Measurements from ENCODE around the gene TENM4. TPM values are rescaled to one million over a fixed set of nuclear protein-coding genes. Genes with fewer than 3 reads are reported as not detected.

The TENM4 gene
- total and polyA plus RNA-seq, 2 of the 13 experiments (the other 11 are each of a cell fraction or from before 2014, with no cell fraction given): not detected

DNA sequence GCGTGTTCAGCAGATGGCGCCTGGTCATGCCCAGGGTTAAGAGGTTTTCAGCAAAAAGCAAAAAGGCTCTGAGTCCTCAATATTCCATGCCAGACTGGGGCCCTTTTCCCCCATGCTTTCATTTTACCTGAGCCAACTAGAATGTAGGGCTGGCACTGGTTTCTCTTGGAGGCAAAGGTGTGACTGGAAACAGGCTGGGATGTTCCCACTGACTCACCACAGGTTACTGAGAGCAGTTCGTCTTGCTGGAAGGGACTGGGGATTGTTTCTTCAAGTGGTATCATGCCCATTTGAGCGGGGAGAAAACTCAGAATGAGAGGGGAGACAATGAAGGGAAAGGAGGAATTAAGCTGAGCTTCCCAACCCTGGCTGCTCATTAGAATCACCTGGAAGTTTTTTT is 243.9 kb downstream of the TENM4 start:
- intact Hi-C loops (cut with micrococcal nuclease; ENCODE audit: unreplicated experiment): no loop called here
- DNase-seq (ENCODE audit: low spot score) (no peak), ATAC-seq (no peak), FAIRE-seq (no peak)
- 0% methylated on average over 2 of the region's 4 CpGs for WGBS (ENCODE audit: low lambda C conversion rate)
- Histone ChIP-seq H4K20me1 (ENCODE audit: insufficient read depth, low read length) (no peaks in the 10 kb centered on the region), H3K27me3 (ENCODE audit: control insufficient read depth in 1 of 2, insufficient read depth in 2 of 2, low read length in 2 of 2) (peaks cover 0 to 7% of the 10 kb centered on the region in 2 experiments; a peak in 1 of 5 replicates), H3K9ac (ENCODE audit: insufficient read depth, low read depth, low read length) (no peak overlapping the region), H3K4me2 (ENCODE audit: low read depth, low read length) (no peak overlapping the region), H3K9me3 (ENCODE audit: low read length) (no peaks in the 10 kb centered on the region), H3K4me1 (ENCODE audit: insufficient read depth, low read length) (no peaks in the 10 kb centered on the region), H3K36me3 (replicated peaks in 1 of 2; ENCODE audit: control insufficient read depth in 1 of 2, insufficient read depth in 2 of 2, low read length in 2 of 2) (no peaks in the 10 kb centered on the region), H3K4me3 (replicated peaks in 1 of 3; ENCODE audit: insufficient read depth in 1 of 3, low read depth in 2 of 3, low read length in 3 of 3) (no peak overlapping the region), H3K27ac (ENCODE audit: extremely low read length, insufficient read depth, low read length) (no peak overlapping the region), H3K79me2 (ENCODE audit: insufficient read depth, low read length) (no peaks in the 10 kb centered on the region), H2AFZ (ENCODE audit: low read length) (no peak overlapping the region)
- POLR2A ChIA-PET: no interaction called here
- BruUV-seq (replicated peaks): no TSS peak
- in situ Hi-C loops (cut with HindIII; ENCODE audit: extremely low pct_ligation_motif_present, low pct_unique_long_range_greater_than_20kb): no loop called here
- CTCF ChIA-PET (ENCODE audit: low intra/inter-chr PET ratio, low total read pairs): no interaction called here
- TF ChIP-seq ZIK1 (CRISPR knock-in tag; IDR thresholded peaks at IDR 0.05; ENCODE audit: borderline replicate concordance, low read depth): no peak
- no peak for TF ChIP-seq NR0B2 (CRISPR knock-in tag; IDR thresholded peaks at IDR 0.05)
- TF ChIP-seq ZNF549 (CRISPR knock-in tag; IDR thresholded peaks at IDR 0.05): no peak
- no peak for TF ChIP-seq SALL1 (CRISPR knock-in tag; IDR thresholded peaks at IDR 0.05)
- no peak for TF ChIP-seq MLXIP (CRISPR knock-in tag; IDR thresholded peaks at IDR 0.05; ENCODE audit: borderline replicate concordance)
- no peak for TF ChIP-seq JUN (CRISPR knock-in tag; IDR thresholded peaks at IDR 0.05)
- TF ChIP-seq, protein P1, sequence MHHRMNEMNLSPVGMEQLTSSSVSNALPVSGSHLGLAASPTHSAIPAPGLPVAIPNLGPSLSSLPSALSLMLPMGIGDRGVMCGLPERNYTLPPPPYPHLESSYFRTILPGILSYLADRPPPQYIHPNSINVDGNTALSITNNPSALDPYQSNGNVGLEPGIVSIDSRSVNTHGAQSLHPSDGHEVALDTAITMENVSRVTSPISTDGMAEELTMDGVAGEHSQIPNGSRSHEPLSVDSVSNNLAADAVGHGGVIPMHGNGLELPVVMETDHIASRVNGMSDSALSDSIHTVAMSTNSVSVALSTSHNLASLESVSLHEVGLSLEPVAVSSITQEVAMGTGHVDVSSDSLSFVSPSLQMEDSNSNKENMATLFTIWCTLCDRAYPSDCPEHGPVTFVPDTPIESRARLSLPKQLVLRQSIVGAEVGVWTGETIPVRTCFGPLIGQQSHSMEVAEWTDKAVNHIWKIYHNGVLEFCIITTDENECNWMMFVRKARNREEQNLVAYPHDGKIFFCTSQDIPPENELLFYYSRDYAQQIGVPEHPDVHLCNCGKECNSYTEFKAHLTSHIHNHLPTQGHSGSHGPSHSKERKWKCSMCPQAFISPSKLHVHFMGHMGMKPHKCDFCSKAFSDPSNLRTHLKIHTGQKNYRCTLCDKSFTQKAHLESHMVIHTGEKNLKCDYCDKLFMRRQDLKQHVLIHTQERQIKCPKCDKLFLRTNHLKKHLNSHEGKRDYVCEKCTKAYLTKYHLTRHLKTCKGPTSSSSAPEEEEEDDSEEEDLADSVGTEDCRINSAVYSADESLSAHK (CRISPR knock-in tag; IDR thresholded peaks at IDR 0.05; ENCODE audit: borderline replicate concordance): no peak
- TF ChIP-seq, protein P2, sequence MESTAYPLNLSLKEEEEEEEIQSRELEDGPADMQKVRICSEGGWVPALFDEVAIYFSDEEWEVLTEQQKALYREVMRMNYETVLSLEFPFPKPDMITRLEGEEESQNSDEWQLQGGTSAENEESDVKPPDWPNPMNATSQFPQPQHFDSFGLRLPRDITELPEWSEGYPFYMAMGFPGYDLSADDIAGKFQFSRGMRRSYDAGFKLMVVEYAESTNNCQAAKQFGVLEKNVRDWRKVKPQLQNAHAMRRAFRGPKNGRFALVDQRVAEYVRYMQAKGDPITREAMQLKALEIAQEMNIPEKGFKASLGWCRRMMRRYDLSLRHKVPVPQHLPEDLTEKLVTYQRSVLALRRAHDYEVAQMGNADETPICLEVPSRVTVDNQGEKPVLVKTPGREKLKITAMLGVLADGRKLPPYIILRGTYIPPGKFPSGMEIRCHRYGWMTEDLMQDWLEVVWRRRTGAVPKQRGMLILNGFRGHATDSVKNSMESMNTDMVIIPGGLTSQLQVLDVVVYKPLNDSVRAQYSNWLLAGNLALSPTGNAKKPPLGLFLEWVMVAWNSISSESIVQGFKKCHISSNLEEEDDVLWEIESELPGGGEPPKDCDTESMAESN (CRISPR knock-in tag; conservative IDR thresholded peaks at IDR 0.05): no peak
- TF ChIP-seq KLF16 (CRISPR knock-in tag; IDR thresholded peaks at IDR 0.05): no peak
- TF ChIP-seq DZIP1 (CRISPR knock-in tag; IDR thresholded peaks at IDR 0.05): no peak
- no peak for TF ChIP-seq NR3C1 (CRISPR knock-in tag; IDR thresholded peaks at IDR 0.05)
- no peak for TF ChIP-seq RFX3 (CRISPR knock-in tag; IDR thresholded peaks at IDR 0.05)

Measured in HepG2 (cell line).